ENCODE results near the gene CEP55.
A peak's percentile ranks its signal among the peaks of the same experiment; 100 is the strongest.
"Not testable (repeated sequence)": the region's sequence is repeated elsewhere in the genome, so short reads cannot be mapped to it uniquely, and the experiment has no call there.

Gene CEP55

GRCh38 chr10:93496322-93497041, at the start of gene CEP55:
Gene CEP55 (plus strand): TSS chr10:93496612. CDS start chr10:93500052, 3,440 bp downstream.
- peak; percentile 68 to 82 for DNase-seq

- no peak for DNase-seq
Measured at GRCh38 chr10:93447019-93447418, 49.4 kb upstream of the CEP55 start.

GRCh38 chr10:93447970-93448369, 48.4 kb upstream of the CEP55 start:
- DNase-seq, result no peak

GRCh38 chr10:93451244-93451947, 45.0 kb upstream of the CEP55 start:
- DNase-seq, result no peak

GRCh38 chr10:93452143-93452542, 44.3 kb upstream of the CEP55 start:
- no peak for DNase-seq

- no peak for DNase-seq
Measured at GRCh38 chr10:93454146-93454545, 42.3 kb upstream of the CEP55 start.

- no peak for DNase-seq
Measured at GRCh38 chr10:93454736-93455135, 41.7 kb upstream of the CEP55 start.

GRCh38 chr10:93456480-93456879, 39.9 kb upstream of the CEP55 start:
- DNase-seq, result no peak

GRCh38 chr10:93457511-93457910, 38.9 kb upstream of the CEP55 start:
- no peak for DNase-seq

- DNase-seq, result no peak
Measured at GRCh38 chr10:93458821-93459257, 37.6 kb upstream of the CEP55 start.

GRCh38 chr10:93459466-93459865, 36.9 kb upstream of the CEP55 start:
- DNase-seq, result no peak

- DNase-seq, result peak; percentile 84 to 97
Measured at GRCh38 chr10:93461109-93461806, 35.2 kb upstream of the CEP55 start.

- peak; percentile 84 to 97 for DNase-seq
Measured at GRCh38 chr10:93461807-93462178, 34.6 kb upstream of the CEP55 start.

GRCh38 chr10:93462371-93462770, 34.0 kb upstream of the CEP55 start:
- no peak for DNase-seq

GRCh38 chr10:93462881-93463280, 33.5 kb upstream of the CEP55 start:
- no peak for DNase-seq

GRCh38 chr10:93463723-93464476, 32.5 kb upstream of the CEP55 start:
- DNase-seq, result no peak

GRCh38 chr10:93464776-93465388, 31.5 kb upstream of the CEP55 start:
- DNase-seq, result no peak

GRCh38 chr10:93465806-93466675, 30.4 kb upstream of the CEP55 start:
- no peak for DNase-seq

- DNase-seq, result not testable (repeated sequence)
Measured at GRCh38 chr10:93467635-93468034, 28.8 kb upstream of the CEP55 start.

GRCh38 chr10:93468461-93469213, 27.8 kb upstream of the CEP55 start:
- no peak for DNase-seq

GRCh38 chr10:93469454-93469853, 27.0 kb upstream of the CEP55 start:
- DNase-seq, result no peak
